Natural killer cell treated with Interleukin-12 subunit alpha and Interleukin-12 subunit beta and Interleukin-15 and Interleukin-18, amount 100 ng/mL, for 72 hours (primary cell): ENCODE measurements around the gene LRRC47. TPM values are rescaled to one million over a fixed set of nuclear protein-coding genes. Genes with fewer than 3 reads are reported as not detected.

Experiments
- ATAC-seq, 2 donors: fragments of 150-1000 bp; cut with Tn5 transposase in 1 of 2; sonication (Bioruptor Pico), chemical (Tn5 transposase) in 1 of 2; 2 replicates each; pipeline ENCODE4 v1.10.0; 2021
- DNase-seq: peaks from one replicate; pipeline ENCODE4 v3.0.0; 2022; ENCODE audit warnings: low spot score
- H3K27ac Mint-ChIP-seq, 2 donors: 1 replicate in 1 of 2; 2 replicates in 1 of 2; pipeline ENCODE4 v1.8.0; 2022; ENCODE audit warnings: mixed read lengths in 2 of 2, mild to moderate bottlenecking in 1 of 2, moderate library complexity in 1 of 2
- H3K27me3 Mint-ChIP-seq, 2 donors: 1 replicate in 1 of 2; 2 replicates in 1 of 2; pipeline ENCODE4 v1.8.0; 2022; ENCODE audit warnings: mixed read lengths in 2 of 2
- H3K36me3 Mint-ChIP-seq: one replicate; pipeline ENCODE4 v1.8.0; 2022; ENCODE audit warnings: mixed read lengths
- H3K4me1 Mint-ChIP-seq, 2 donors: 1 replicate in 1 of 2; 2 replicates in 1 of 2; pipeline ENCODE4 v1.8.0; 2022; ENCODE audit warnings: low read depth in 2 of 2, mixed read lengths in 2 of 2, mild to moderate bottlenecking in 1 of 2
- H3K4me3 Mint-ChIP-seq: one replicate; pipeline ENCODE4 v1.8.0; 2022; ENCODE audit warnings: mixed read lengths
- H3K9me3 Mint-ChIP-seq: 2 replicates; pipeline ENCODE4 v1.8.0; 2022; ENCODE audit warnings: mixed read lengths
- total RNA-seq, 2 donors: library from RNA; stranded (reverse); gene quantifications; one replicate each; pipeline ENCODE4 v1.2.3, GENCODE V29; 2022

Gene LRRC47
- total RNA-seq, 2 donors from 2014 or later = 46.4 to 54.1 TPM

DNA sequence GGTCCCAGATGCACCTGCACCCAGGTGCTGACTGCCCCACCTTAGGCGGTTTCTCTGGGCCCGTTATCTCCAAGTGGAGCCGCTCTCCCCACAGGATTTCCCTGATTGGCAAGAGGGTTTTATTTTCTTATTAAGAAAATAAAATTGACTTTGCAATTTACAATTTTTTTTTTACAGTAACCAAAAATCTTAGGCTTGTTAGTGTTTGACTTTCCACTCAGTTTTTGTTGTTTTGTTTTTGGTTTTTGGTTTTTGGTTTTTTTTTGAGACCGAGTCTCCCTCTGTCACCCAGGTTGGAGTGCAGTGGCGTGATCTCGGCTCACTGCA, 48.8 kb downstream of the LRRC47 start:
- Mint-ChIP-seq H3K27me3 (peaks cover 5 to 7% of the 10 kb centered on the region in 2 donors), H3K4me1 (peaks cover 19 to 21% of the 10 kb centered on the region in 2 donors), H3K9me3 (no peaks in the 10 kb centered on the region), H3K4me3 (peak overlapping the region; percentile 80), H3K27ac (peak overlapping the region in 1 of 2 donors; percentile 51), H3K36me3 (no peaks in the 10 kb centered on the region)
- ATAC-seq (no peak), DNase-seq (no peak)

DNA sequence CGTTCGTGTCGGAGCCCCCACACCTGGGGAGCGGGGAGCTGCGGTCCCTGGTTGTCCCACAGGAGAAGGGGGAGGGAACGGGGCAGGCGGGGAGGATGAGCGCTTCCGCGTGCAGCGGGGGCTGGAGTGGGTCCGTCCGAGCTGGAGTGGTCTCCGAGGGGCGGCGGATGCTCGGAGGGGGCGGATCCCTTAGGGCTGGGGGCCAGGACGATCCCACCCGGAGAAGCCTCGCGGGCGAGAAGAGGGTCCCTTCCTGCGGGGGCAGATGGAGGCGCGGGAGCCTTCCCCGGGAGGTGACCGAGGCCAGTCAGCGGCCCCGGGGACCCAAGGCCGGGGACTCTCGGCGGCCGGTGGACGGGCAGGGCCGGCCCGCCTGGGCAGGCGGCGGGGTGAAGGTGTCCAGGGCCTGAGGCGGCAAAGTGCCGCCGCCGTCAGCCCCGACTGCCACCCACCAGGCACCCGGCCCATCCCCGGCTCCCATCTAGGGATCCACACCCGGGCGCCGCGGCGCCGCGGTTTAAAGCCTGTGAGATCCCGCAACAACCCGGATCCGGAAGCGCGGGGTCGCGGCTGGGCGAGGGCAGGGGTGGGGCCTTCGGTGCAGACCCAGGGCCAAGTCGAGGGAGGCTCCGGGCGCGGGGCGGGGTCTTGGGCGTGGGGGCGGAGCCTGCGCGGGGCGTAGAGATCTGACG, 49.3 kb downstream of the LRRC47 start:
- H3K27ac Mint-ChIP-seq = peak overlapping the region in 1 of 2 donors; percentile 24
- no peaks in the 10 kb centered on the region for H3K36me3 Mint-ChIP-seq
- H3K9me3 Mint-ChIP-seq = no peaks in the 10 kb centered on the region
- peaks cover 19 to 21% of the 10 kb centered on the region in 2 donors for H3K4me1 Mint-ChIP-seq
- peaks cover 5 to 7% of the 10 kb centered on the region in 2 donors for H3K27me3 Mint-ChIP-seq
- peak; percentile 90 for DNase-seq
- H3K4me3 Mint-ChIP-seq = peak overlapping the region; percentile 80
- peak; percentile 96 to 97 for ATAC-seq

DNA sequence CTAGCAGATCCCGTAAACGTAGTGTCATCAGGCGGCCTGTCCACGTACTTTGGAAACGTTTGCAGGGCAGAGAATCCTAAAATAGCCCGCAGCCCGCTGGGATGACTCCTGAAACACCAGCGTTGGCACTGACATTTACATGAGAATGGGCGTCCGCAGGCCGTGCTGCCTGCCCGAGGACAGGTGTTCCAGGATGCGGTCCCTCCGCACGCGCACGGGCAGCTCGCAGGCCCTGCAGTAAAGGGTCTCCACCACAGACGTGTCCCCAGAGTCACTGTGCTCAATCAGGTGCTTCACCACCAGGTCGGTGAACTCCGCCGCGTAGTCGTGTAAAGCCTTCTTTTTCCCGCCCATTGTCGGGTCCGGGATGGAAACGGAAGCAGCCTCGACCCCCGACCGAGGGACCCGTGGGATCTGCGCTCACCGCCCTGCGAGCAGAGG, 49.9 kb downstream of the LRRC47 start:
- Mint-ChIP-seq H3K27me3 (peaks cover 5 to 6% of the 10 kb centered on the region in 2 donors), H3K9me3 (no peaks in the 10 kb centered on the region), H3K4me3 (peak overlapping the region; percentile 80), H3K4me1 (peaks cover 21% of the 10 kb centered on the region in 2 donors), H3K36me3 (no peaks in the 10 kb centered on the region), H3K27ac (peak overlapping the region; percentile 23 to 24)
- ATAC-seq = no peak
- DNase-seq = no peak

DNA sequence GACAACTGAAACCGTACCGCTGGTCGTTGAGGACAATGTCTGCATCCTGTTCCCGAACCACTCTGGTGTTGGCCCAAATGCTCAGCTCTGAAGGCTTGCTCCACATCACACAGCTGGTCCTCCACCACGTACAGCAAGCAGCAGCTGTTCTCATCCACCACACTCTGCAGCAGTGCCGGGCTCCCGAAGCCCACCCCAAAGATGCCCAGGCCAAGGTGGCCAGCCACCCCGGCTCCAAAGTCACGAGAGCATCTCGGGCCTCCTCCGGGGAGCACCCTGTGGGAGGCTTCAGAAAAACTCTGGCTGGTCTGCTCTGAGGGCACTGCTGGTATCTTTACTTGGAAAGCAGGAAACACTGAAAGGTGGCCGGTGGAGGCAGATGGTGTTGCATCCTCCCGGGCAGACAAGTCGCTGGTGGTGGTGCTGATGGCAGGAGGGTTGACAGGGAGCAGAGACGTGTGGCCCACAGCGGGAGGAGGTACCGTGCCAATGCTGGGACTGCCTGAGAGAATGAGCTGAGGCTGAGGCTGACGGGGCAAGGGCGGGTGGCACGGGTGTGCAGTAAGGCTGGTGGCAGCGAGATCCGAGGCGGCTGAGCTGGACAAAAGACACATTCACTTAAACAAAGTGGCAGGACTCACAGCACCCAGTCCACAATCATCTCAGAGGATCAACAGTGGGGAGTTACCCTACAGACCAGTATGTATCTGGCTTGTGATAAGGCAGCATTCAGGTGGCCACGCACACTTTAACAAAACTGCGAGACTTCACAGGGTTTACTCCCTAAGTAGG, 50.5 kb downstream of the LRRC47 start:
- Mint-ChIP-seq H3K4me1 (peaks cover 21% of the 10 kb centered on the region in 2 donors), H3K27ac (peak overlapping the region; percentile 23 to 24), H3K4me3 (peak overlapping the region; percentile 80), H3K36me3 (no peaks in the 10 kb centered on the region), H3K9me3 (no peaks in the 10 kb centered on the region), H3K27me3 (peaks cover 0 to under 1% of the 10 kb centered on the region in 2 donors)
- ATAC-seq (no peak), DNase-seq (no peak)

DNA sequence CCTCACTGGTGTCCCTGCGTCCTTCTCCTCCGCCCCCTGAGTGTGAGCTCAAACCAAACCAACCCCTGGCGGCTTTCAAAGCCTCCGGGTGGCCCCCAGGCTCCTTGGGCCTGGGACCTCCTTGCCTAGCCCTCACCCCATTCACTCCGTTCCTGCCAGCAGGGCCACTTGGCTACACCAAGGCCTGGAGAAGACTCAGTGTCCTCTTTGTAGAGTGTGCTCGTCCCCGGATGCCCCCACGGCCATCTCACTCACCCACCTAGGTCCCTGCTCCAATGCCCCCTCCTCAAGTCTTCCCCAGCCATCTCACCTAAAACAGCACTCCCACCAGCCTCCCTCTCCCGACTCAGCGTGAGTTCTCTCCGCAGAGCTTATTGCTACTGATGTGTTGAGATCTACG, 51.2 kb downstream of the LRRC47 start:
- Mint-ChIP-seq H3K36me3 (no peaks in the 10 kb centered on the region), H3K27ac (peak overlapping the region in 1 of 2 donors; percentile 23), H3K4me3 (peak overlapping the region; percentile 80), H3K27me3 (no peaks in the 10 kb centered on the region), H3K4me1 (peaks cover 21% of the 10 kb centered on the region in 2 donors), H3K9me3 (no peaks in the 10 kb centered on the region)
- no peak for DNase-seq
- no peak for ATAC-seq

DNA sequence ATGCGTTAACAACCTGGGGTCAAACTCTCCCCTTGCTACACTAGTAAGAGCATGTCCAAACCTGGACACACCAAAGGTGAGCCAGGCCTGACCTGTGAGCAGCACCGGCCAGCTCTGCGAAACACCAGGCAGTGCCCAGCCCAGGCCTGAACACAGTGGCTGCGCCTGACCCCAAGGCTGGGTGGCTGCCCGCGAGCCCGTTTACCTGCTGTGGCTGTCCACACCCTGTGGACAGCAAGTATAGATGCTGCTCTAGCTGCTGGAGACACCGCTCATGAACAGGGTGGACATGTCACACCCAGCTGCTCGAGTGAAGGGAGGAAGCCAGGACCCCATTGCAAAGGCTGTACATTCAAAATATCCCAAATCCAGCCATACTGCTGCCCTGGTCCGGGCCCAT, 51.7 kb downstream of the LRRC47 start:
- ATAC-seq = no peak
- Mint-ChIP-seq H3K4me3 (no peak overlapping the region), H3K9me3 (no peaks in the 10 kb centered on the region), H3K27me3 (no peaks in the 10 kb centered on the region), H3K4me1 (peaks cover 21% of the 10 kb centered on the region in 2 donors), H3K27ac (no peak overlapping the region), H3K36me3 (no peaks in the 10 kb centered on the region)
- DNase-seq = no peak

DNA sequence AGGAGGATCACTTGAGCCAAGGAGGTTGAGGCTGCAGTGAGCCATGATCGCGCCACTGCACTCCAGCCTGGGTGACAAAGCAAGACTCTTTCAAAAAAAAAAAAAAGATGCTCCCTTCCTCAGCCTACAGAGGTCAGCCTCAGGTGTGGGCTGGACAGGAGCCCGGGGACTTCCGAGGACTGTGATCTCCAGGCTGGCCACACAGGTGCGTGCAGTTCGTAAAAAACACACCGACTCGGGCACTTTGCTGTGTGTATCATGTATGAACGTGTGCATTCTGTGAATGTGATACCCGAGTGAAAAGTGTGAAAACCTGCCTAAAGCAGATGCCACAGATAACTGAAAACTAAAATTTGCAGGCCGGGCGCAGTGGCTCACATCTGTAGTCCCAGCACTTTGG, 52.5 kb downstream of the LRRC47 start:
- DNase-seq (no peak), ATAC-seq (no peak)
- H3K27ac Mint-ChIP-seq = no peak overlapping the region
- H3K9me3 Mint-ChIP-seq = no peaks in the 10 kb centered on the region
- H3K4me1 Mint-ChIP-seq = peaks cover 21% of the 10 kb centered on the region in 2 donors
- H3K36me3 Mint-ChIP-seq = no peaks in the 10 kb centered on the region
- H3K27me3 Mint-ChIP-seq = no peaks in the 10 kb centered on the region
- no peak overlapping the region for H3K4me3 Mint-ChIP-seq

DNA sequence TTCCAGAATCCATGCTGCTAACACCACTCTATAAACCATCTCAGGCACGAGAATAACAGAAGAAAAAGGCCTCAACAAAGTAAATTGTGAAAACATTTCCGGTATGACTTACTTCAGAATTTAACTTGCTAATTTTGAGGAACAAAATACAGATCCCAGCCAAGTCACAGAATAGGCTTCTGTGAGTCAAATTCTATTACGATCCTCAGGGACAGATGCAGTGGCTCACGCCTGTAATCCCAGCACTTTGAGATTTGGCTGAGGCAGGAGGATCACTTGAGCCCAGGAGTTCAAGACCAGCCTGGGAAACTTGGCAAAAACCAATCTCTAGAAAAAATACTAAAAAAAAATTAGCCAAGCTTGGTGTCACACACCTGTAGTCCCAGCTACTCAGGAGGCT, 52.9 kb downstream of the LRRC47 start:
- Mint-ChIP-seq H3K9me3 (no peaks in the 10 kb centered on the region), H3K4me1 (peaks cover 21% of the 10 kb centered on the region in 2 donors), H3K27me3 (no peaks in the 10 kb centered on the region), H3K27ac (no peak overlapping the region), H3K4me3 (no peak overlapping the region), H3K36me3 (no peaks in the 10 kb centered on the region)
- ATAC-seq (no peak), DNase-seq (no peak)

DNA sequence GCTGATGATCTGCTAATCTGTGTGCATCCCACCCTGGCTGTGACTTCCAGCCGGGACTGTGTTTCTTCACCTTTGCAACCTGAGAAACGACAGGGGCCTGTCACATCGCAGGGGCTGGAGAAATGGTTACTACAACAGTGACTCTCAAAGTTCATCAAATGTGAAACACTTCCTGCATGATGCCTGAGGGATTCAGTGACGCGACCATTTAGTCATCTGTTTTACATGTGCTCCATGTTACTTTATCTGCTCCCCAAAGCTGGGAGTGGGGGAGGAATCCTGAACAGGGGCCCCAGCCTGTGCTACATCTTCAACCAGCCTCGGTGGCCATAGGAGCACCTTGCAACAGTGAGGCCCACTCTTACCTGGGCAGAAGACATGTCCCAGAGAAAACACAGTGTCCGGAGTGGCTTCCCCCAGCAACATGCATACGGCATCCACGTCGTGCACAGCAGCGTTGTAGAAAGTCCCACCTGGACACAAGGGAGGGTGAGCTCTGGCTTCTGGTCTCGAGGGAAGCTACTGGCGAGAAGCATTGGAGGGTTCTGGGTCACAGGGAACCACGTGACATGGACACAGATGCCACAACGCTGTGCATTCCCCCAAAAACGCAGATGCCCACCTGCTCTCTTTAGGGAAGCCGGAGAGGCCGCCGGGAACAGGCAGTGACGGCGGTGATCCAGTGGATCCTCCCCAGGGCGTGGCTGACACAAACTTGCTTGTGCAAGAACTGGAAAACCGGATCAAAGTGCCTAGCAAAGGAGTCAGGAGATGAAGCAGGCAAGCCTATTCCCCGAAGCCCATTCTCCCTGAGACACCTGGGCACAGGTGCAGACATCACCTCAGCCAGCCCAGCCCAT, 53.6 kb downstream of the LRRC47 start:
- no peak overlapping the region for H3K4me3 Mint-ChIP-seq
- no peaks in the 10 kb centered on the region for H3K9me3 Mint-ChIP-seq
- DNase-seq (no peak), ATAC-seq (no peak)
- no peak overlapping the region for H3K27ac Mint-ChIP-seq
- no peaks in the 10 kb centered on the region for H3K27me3 Mint-ChIP-seq
- H3K4me1 Mint-ChIP-seq = peaks cover 15 to 16% of the 10 kb centered on the region in 2 donors
- H3K36me3 Mint-ChIP-seq = no peaks in the 10 kb centered on the region

DNA sequence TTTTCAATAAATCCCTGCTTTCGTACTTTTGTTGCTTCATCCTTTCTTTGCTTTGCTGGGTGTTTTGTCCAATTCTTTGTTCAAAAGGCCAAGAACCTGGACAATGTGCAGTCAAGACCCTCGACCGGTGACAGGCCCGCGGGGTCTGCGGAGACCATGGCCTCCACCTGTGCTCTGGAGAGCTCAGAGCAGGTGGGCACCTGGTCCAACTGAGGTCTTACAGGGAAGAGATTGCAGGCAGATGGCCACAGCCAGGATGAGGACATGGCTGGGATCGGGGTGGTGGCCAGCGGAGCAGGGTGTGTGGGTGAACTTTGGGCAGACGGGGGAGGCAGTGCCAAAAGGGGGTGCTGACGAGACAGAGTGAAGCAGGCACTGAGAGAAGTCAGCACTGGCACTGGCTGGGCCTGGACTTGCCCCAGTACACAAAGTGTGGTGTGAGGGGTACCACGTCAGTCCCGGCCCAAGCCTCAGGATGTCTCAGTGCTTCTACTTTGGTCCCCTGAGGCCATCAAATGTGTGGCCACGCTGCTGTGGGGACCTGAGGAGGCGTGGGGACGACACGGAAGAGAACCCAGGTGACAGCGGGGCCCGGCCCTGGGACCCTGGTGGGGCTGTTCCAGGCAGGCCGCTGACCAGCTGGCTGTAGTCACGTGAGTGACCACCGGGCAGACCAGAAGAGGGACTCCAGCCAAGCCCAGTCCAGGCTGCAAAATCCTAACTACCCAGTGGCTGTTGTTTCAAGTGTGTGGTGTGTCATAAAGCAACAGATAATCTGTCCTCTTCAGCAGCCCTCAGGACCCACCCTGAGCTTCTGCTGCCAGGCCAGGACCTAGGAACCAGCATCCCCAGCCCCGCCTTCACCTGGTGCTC, 54.5 kb downstream of the LRRC47 start:
- Mint-ChIP-seq H3K27ac (no peak overlapping the region), H3K4me3 (no peak overlapping the region), H3K36me3 (no peaks in the 10 kb centered on the region), H3K9me3 (no peaks in the 10 kb centered on the region), H3K4me1 (peaks cover 14 to 16% of the 10 kb centered on the region in 2 donors), H3K27me3 (no peaks in the 10 kb centered on the region)
- no peak for ATAC-seq
- DNase-seq = no peak

DNA sequence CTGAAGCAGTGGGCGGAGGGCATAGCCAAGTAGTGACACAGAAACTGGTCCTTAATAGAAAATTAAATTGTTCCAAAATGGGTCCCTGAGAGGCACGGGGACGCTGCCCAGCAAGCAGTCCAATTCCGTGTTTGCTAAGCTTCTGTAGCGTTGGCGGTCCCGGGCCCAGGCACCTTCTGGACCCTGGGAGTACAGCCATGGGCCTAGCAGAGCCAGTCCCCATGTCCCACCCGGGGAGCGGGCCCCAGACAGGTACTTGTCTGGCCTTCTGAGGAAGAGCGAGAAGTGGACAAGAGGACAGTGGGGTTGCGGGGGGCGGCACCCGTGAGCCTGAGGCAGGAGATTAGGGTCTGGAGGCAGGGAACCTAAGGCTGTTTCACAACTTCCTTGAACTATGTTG, 55.5 kb downstream of the LRRC47 start:
- peaks cover 7 to 11% of the 10 kb centered on the region in 2 donors for H3K4me1 Mint-ChIP-seq
- H3K9me3 Mint-ChIP-seq = no peaks in the 10 kb centered on the region
- H3K27ac Mint-ChIP-seq = no peak overlapping the region
- H3K4me3 Mint-ChIP-seq = no peak overlapping the region
- no peaks in the 10 kb centered on the region for H3K36me3 Mint-ChIP-seq
- H3K27me3 Mint-ChIP-seq = no peaks in the 10 kb centered on the region
- DNase-seq (no peak), ATAC-seq (no peak)

DNA sequence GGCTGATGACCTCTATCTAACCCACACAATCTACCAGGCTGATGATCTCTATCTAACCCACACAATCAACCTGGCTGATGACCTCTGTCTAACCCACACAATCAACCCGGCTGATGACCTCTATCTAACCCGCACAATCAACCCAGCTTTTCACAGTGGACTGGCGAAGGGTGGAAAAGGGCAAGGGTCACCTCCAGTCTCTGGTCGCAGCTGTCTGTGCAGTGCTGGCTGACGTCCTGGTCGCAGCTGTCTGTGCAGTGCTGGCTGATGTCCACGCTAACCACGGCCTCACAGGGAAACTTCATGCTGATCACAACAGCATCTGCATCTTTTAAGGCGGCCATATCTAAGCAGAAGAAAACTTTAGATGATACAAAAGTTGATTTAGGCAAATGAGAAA, 56.3 kb downstream of the LRRC47 start:
- H3K27ac Mint-ChIP-seq = no peak overlapping the region
- peaks cover 0 to 4% of the 10 kb centered on the region in 2 donors for H3K4me1 Mint-ChIP-seq
- no peak for DNase-seq
- no peaks in the 10 kb centered on the region for H3K36me3 Mint-ChIP-seq
- no peaks in the 10 kb centered on the region for H3K27me3 Mint-ChIP-seq
- ATAC-seq = no peak
- H3K9me3 Mint-ChIP-seq = no peaks in the 10 kb centered on the region
- H3K4me3 Mint-ChIP-seq = no peak overlapping the region

DNA sequence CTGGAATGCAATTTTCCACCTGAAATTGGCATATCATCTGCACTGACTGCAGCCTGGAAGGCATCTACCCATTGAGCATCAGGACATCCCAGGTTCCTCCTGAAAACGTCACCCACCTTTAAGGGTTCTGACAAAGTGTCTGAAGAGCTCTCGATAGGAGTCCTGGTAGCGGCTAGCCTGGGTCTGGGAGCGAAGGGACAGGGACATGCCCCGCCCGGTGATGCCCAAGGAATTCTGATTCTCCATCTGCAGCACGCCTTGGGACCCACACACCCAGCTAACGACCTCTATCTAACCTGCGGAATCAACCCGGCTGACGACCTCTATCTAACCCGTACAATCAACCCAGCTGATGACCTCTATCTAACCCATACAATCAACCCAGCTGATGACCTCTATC, 57.4 kb downstream of the LRRC47 start:
- no peak for ATAC-seq
- Mint-ChIP-seq H3K27me3 (no peaks in the 10 kb centered on the region), H3K4me1 (peaks cover 0 to 3% of the 10 kb centered on the region in 2 donors), H3K9me3 (no peaks in the 10 kb centered on the region), H3K27ac (no peak overlapping the region), H3K4me3 (no peak overlapping the region), H3K36me3 (no peaks in the 10 kb centered on the region)
- no peak for DNase-seq
